Measurements from ENCODE around the gene PRSS38. TPM values are rescaled to one million over a fixed set of nuclear protein-coding genes. Genes with fewer than 3 reads are reported as not detected.

PRSS38 gene
- total and polyA plus RNA-seq, 2 donors, result not detected

DNA sequence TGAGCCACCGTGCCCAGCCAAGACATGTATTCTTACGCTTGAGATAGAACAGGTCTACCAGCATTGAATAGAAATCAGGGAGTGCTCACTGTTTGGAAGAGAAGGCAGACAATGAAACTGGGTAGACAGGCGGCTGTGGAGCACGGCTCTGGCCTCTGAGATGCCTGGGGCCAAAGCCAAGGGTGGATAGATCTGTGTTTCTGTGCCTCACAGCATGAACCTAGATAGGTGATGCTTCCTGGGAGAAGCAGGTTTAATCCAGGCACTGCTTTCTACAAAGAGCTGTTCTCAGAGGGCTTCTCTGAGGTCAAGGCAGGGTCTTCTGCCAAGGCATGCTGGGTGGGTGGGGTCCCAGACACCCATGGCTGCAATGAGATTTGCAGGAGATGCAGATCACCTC is 24.6 kb upstream of the PRSS38 start:
- WGBS, result 94% methylated on average over 4 of the region's 4 CpGs
- H3K9me3 ChIP-seq (ENCODE audit: control insufficient read depth in 2 of 2, insufficient read depth in 1 of 2, low read length in 1 of 2), result no peaks in the 10 kb centered on the region
- H3K27ac ChIP-seq (ENCODE audit: low read depth in 1 of 2, low read length in 1 of 2), result no peak overlapping the region
- no peak for DNase-seq (ENCODE audit: low read depth in 6 of 9, low spot score in 9 of 9)
- H3K36me3 ChIP-seq (ENCODE audit: control insufficient read depth in 2 of 2, insufficient read depth in 2 of 2, low read length in 1 of 2), result no peaks in the 10 kb centered on the region
- H3K27me3 ChIP-seq (ENCODE audit: control insufficient read depth in 2 of 2, insufficient read depth in 1 of 2, low read length in 1 of 2), result peaks cover 8 to 57% of the 10 kb centered on the region in 2 donors
- H3K4me3 ChIP-seq (ENCODE audit: low read length in 2 of 2), result no peak overlapping the region
- peaks cover 13 to 19% of the 10 kb centered on the region in 2 donors for H3K4me1 ChIP-seq (ENCODE audit: control insufficient read depth in 2 of 2, insufficient read depth in 2 of 2, low read length in 2 of 2)

DNA sequence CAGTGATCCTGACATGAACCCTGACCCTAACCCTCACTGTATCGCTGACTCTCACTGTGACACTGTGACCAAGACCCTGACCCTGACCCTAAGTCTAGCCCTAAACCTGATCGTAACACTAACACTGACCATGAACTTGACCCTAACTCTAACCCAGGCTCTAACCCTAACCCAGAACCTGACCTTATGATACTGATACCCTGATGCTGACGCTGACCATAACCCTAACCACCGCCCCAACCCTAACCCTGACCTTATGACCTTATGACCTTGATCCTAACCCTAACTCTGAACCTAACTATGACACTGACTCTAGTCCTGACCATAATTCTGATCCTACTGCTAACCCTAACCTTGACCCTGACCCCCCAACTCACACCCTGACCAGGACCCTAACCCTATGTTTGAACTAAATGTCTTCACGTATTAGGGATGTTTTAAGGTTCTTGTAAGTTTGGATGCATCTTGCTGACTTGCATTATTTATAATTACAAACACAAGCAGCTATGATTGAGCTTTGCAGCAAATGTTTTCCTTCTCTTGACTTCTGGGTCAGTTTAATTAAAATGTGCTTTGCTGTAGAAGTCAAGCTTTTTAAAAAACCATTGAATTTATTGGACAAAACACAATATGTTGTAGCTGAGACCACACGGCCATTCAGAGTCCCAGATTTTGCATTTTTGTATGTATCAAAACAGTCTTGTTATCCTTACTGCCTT is 23.9 kb upstream of the PRSS38 start:
- Histone ChIP-seq H3K9me3 (ENCODE audit: control insufficient read depth in 2 of 2, insufficient read depth in 1 of 2, low read length in 1 of 2) (no peaks in the 10 kb centered on the region), H3K27ac (ENCODE audit: low read depth in 1 of 2, low read length in 1 of 2) (no peak overlapping the region), H3K27me3 (ENCODE audit: control insufficient read depth in 2 of 2, insufficient read depth in 1 of 2, low read length in 1 of 2) (peaks cover 4 to 54% of the 10 kb centered on the region in 2 donors), H3K4me1 (ENCODE audit: control insufficient read depth in 2 of 2, insufficient read depth in 2 of 2, low read length in 2 of 2) (peaks cover 13 to 19% of the 10 kb centered on the region in 2 donors), H3K36me3 (ENCODE audit: control insufficient read depth in 2 of 2, insufficient read depth in 2 of 2, low read length in 1 of 2) (no peaks in the 10 kb centered on the region), H3K4me3 (ENCODE audit: low read length in 2 of 2) (no peak overlapping the region)
- 97% methylated on average over 6 of the region's 6 CpGs for WGBS
- no peak for DNase-seq (ENCODE audit: low read depth in 6 of 9, low spot score in 9 of 9)

DNA sequence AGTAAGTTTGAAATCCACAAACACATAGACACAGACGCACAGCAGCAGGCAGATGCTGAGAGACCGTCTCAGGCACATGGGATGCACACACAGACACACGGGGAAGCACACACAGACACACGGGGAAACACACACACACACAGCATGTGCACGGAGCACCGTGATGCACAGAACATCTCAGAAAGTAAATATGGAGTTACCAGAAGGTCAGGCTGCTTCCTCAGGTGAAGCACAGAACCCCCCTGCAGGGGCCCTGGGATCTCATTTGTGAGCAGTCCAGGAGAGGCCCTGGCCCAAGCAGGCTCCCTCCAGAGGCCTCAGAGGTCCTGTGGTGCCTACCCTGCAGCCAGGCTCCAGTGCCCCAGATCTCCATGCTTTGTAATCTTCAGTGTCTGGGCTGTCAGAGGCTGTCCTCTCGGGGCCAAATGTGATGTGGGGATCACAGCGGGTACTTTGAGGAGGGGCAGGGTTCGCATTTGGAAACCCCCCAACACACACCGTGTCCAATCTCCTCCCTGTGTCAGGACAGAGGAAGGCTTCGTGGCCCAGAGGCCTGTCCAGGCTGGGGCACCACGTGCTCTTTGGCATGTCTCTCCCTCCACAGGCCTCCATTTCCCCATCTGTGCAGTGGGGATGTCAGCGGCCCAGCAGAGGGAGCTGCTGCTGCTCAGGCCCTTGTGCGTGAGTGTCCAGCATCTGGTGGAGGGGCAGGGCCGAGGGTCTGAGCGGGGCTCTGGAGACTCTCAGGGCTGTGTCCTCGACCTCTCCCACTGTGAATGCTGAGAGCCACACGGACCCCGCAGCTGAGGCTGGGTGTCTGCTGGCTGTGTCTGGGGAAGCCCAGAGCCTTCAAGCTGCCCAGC is 23.0 kb upstream of the PRSS38 start:
- WGBS, result 95% methylated on average over 19 of the region's 19 CpGs

DNA sequence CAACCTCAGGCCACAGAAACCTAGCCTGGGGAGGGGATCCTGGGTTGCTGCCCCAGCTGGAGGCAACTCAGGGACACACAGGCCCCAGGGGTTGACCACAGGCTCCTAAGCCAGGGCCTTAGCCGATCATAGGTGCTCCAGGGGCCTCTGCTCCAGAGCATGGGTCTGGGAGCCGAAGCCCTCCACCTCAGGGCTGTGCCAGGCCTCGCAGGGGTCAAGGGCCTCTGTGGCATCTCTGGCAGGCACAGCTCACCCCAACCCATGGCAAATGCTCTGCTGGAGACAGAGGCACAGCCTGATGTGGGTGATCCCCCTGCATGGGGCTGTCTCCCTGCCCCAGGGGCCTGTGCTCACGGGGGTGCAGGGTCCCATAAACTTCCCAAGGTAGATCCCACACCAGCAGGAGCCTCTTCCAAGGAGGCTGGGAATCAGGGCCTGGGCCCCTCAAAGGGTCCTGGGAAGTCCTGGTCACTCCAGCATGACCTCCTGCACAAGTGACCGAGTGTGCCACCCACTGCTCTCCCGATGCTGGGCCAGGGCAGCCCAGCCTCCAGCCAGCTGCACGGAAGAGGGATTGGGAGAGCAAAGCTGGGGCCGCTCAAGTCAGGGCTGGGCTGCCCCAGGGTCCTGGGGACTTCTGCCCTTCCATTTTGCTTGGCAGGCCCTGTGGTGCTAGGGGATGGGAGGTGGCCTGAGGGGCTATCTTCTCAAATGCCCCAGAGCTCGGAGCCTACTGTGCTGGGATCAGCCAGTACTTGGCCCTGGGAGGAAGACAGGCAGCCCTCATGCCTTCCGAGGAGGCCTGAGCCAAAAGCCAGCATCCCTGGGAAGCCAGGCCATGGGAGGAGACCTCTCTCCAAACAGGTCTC is 22.2 kb upstream of the PRSS38 start:
- peaks cover 7 to 8% of the 10 kb centered on the region in 2 donors for H3K4me1 ChIP-seq (ENCODE audit: control insufficient read depth in 2 of 2, insufficient read depth in 2 of 2, low read length in 2 of 2)
- no peak for DNase-seq (ENCODE audit: low read depth in 6 of 9, low spot score in 9 of 9)
- H3K9me3 ChIP-seq (ENCODE audit: control insufficient read depth in 2 of 2, insufficient read depth in 1 of 2, low read length in 1 of 2), result no peaks in the 10 kb centered on the region
- WGBS, result 93% methylated on average over 10 of the region's 10 CpGs
- peaks cover 3 to 48% of the 10 kb centered on the region in 2 donors for H3K27me3 ChIP-seq (ENCODE audit: control insufficient read depth in 2 of 2, insufficient read depth in 1 of 2, low read length in 1 of 2)
- H3K4me3 ChIP-seq (ENCODE audit: low read length in 2 of 2), result no peak overlapping the region
- H3K36me3 ChIP-seq (ENCODE audit: control insufficient read depth in 2 of 2, insufficient read depth in 2 of 2, low read length in 1 of 2), result no peaks in the 10 kb centered on the region
- H3K27ac ChIP-seq (ENCODE audit: low read depth in 1 of 2, low read length in 1 of 2), result no peak overlapping the region

More for the DNA sequence above, 23.0 kb upstream of the PRSS38 start:
- no peak for DNase-seq (ENCODE audit: low read depth in 6 of 9, low spot score in 9 of 9)
- Histone ChIP-seq H3K36me3 (ENCODE audit: control insufficient read depth in 2 of 2, insufficient read depth in 2 of 2, low read length in 1 of 2) (no peaks in the 10 kb centered on the region), H3K27me3 (ENCODE audit: control insufficient read depth in 2 of 2, insufficient read depth in 1 of 2, low read length in 1 of 2) (peaks cover 3 to 50% of the 10 kb centered on the region in 2 donors), H3K4me3 (ENCODE audit: low read length in 2 of 2) (no peak overlapping the region), H3K9me3 (ENCODE audit: control insufficient read depth in 2 of 2, insufficient read depth in 1 of 2, low read length in 1 of 2) (no peaks in the 10 kb centered on the region), H3K4me1 (ENCODE audit: control insufficient read depth in 2 of 2, insufficient read depth in 2 of 2, low read length in 2 of 2) (peaks cover 7 to 12% of the 10 kb centered on the region in 2 donors), H3K27ac (ENCODE audit: low read depth in 1 of 2, low read length in 1 of 2) (no peak overlapping the region)

DNA sequence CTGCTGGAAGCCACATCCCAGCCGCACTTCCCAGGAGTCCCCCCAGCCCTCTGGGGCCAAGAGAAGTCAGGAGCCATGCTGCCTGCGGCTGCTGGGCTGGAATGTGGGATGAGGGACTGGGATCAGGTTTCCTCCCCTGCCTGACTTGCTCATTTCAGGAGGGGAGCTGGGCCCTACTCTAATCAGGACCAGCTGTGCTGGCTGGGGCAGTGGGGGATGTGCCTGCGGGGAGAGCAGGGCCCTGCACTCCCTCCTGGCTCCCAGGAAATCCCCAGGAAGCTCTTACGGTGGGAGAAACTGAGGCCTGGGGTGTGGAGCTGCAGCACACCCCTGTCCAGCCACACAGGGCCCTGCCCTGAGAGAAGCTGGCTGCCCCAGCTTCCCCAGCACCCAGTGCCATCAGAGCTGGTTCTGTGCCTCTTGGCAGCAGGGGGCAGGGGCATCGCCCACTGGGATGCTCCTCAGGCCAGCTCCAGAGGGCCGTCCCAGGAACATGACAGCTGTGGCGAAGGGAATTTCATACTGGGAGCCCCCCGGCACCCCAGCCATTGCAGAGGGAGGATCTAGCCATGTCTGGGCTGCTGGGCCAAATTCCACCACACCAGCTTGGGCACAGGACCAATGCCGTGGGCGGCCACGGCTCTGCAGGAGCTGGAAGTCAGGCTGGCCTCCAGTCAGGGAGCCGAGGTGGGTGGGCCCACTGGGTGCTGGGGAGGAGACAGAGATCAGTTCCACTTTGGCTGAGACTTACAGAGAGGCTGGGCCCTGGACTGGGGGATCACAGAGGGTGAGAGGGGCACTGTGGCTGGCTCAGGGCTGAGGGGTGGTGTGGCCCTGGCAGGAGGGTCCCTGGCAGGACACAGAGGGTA is 21.3 kb upstream of the PRSS38 start:
- H3K36me3 ChIP-seq (ENCODE audit: control insufficient read depth in 2 of 2, insufficient read depth in 2 of 2, low read length in 1 of 2), result no peaks in the 10 kb centered on the region
- H3K9me3 ChIP-seq (ENCODE audit: control insufficient read depth in 2 of 2, insufficient read depth in 1 of 2, low read length in 1 of 2), result no peaks in the 10 kb centered on the region
- H3K4me3 ChIP-seq (ENCODE audit: low read length in 2 of 2), result no peak overlapping the region
- H3K27ac ChIP-seq (ENCODE audit: low read depth in 1 of 2, low read length in 1 of 2), result no peak overlapping the region
- H3K4me1 ChIP-seq (ENCODE audit: control insufficient read depth in 2 of 2, insufficient read depth in 2 of 2, low read length in 2 of 2), result peaks cover 0 to 1% of the 10 kb centered on the region in 2 donors
- peaks cover 0 to 41% of the 10 kb centered on the region in 2 donors for H3K27me3 ChIP-seq (ENCODE audit: control insufficient read depth in 2 of 2, insufficient read depth in 1 of 2, low read length in 1 of 2)
- DNase-seq (ENCODE audit: low read depth in 6 of 9, low spot score in 9 of 9), result no peak
- 93% methylated on average over 12 of the region's 12 CpGs for WGBS

DNA sequence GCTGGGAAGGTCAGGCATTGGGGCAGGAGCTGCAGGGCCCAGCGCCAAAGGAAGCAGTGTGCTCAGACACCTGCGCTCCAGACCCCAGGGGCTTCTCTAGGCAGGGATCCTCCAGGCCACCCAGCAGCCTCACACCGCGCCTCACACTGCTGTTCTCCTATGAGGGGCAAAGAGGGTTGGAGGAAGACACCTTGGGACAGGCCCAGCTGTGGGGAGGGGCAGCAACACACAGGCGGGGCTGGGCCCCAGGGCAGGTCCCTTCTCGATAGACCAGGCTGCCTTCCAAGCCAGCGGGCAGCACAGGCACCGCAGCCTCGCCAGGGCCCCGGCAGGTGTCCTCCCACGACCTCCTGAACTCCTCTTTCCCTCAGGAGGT is 20.7 kb upstream of the PRSS38 start:
- no peaks in the 10 kb centered on the region for H3K36me3 ChIP-seq (ENCODE audit: control insufficient read depth in 2 of 2, insufficient read depth in 2 of 2, low read length in 1 of 2)
- no peak for DNase-seq (ENCODE audit: low read depth in 6 of 9, low spot score in 9 of 9)
- H3K4me1 ChIP-seq (ENCODE audit: control insufficient read depth in 2 of 2, insufficient read depth in 2 of 2, low read length in 2 of 2), result no peaks in the 10 kb centered on the region
- H3K4me3 ChIP-seq (ENCODE audit: low read length in 2 of 2), result no peak overlapping the region
- no peaks in the 10 kb centered on the region for H3K9me3 ChIP-seq (ENCODE audit: control insufficient read depth in 2 of 2, insufficient read depth in 1 of 2, low read length in 1 of 2)
- H3K27ac ChIP-seq (ENCODE audit: low read depth in 1 of 2, low read length in 1 of 2), result no peak overlapping the region
- peaks cover 0 to 35% of the 10 kb centered on the region in 2 donors for H3K27me3 ChIP-seq (ENCODE audit: control insufficient read depth in 2 of 2, insufficient read depth in 1 of 2, low read length in 1 of 2)
- 90% methylated on average over 11 of the region's 11 CpGs for WGBS

DNA sequence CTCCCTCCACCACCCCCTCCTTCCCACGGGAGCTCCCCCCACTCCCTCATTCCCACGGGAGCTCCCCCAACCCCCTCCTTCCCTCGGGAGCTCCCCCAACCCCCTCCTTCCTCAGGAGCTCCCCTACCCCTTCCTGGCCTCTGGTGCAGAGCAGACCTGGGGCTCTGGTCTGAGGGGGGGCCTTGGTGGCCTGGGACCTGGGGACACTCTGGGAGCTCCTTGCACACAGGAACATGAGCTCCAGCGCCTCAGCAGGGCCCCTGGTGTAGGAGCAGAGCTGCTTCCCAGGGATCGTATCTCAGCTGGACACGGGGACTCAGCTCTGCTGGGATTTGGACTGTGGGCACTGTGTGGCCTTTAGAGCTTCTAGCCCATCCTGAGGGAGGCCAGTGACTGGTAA is 19.7 kb upstream of the PRSS38 start:
- Histone ChIP-seq H3K36me3 (ENCODE audit: control insufficient read depth in 2 of 2, insufficient read depth in 2 of 2, low read length in 1 of 2) (no peaks in the 10 kb centered on the region), H3K9me3 (ENCODE audit: control insufficient read depth in 2 of 2, insufficient read depth in 1 of 2, low read length in 1 of 2) (no peaks in the 10 kb centered on the region), H3K27me3 (ENCODE audit: control insufficient read depth in 2 of 2, insufficient read depth in 1 of 2, low read length in 1 of 2) (peaks cover 0 to 30% of the 10 kb centered on the region in 2 donors), H3K4me3 (ENCODE audit: low read length in 2 of 2) (no peak overlapping the region), H3K4me1 (ENCODE audit: control insufficient read depth in 2 of 2, insufficient read depth in 2 of 2, low read length in 2 of 2) (no peaks in the 10 kb centered on the region), H3K27ac (ENCODE audit: low read depth in 1 of 2, low read length in 1 of 2) (no peak overlapping the region)
- DNase-seq (ENCODE audit: low read depth in 6 of 9, low spot score in 9 of 9), result no peak
- WGBS, result 79% methylated on average over 6 of the region's 6 CpGs

DNA sequence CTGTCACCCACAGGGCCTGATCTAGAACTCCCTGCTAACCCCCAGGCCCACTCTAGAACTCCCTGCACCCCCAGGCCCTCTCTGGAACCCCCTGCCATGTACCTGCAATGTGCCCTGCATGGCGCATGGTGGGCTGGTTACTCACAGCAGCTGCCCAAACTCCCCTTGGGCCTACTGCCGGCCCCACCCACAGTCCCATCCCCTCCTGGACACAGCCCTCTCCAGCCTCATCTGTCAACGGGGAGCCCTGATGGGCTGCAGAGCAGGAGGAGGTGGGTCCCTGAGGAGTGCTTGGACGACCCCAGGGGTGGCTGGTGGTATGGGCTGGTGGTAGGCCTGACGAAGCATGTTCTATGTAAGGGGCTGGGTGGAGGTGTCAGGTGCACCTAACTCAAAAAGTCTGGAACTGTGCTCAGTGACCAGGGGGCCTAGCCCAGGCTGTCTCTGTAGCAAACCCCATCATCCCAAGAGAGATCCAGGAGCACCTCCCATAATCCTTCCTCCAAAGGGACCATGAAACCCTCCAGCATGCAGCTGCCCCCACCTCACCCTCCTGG is 19.0 kb upstream of the PRSS38 start:
- no peak overlapping the region for H3K4me3 ChIP-seq (ENCODE audit: low read length in 2 of 2)
- H3K4me1 ChIP-seq (ENCODE audit: control insufficient read depth in 2 of 2, insufficient read depth in 2 of 2, low read length in 2 of 2), result no peaks in the 10 kb centered on the region
- no peaks in the 10 kb centered on the region for H3K36me3 ChIP-seq (ENCODE audit: control insufficient read depth in 2 of 2, insufficient read depth in 2 of 2, low read length in 1 of 2)
- peaks cover 0 to 27% of the 10 kb centered on the region in 2 donors for H3K27me3 ChIP-seq (ENCODE audit: control insufficient read depth in 2 of 2, insufficient read depth in 1 of 2, low read length in 1 of 2)
- 98% methylated on average over 5 of the region's 5 CpGs for WGBS
- DNase-seq (ENCODE audit: low read depth in 6 of 9, low spot score in 9 of 9), result no peak
- no peaks in the 10 kb centered on the region for H3K9me3 ChIP-seq (ENCODE audit: control insufficient read depth in 2 of 2, insufficient read depth in 1 of 2, low read length in 1 of 2)
- H3K27ac ChIP-seq (ENCODE audit: low read depth in 1 of 2, low read length in 1 of 2), result no peak overlapping the region

All from thymus (tissue), 11 donors.